ENCODE data around the gene MADCAM1.

Gene MADCAM1

GRCh38 chr19:489418-490196 is 6.7 kb upstream of the MADCAM1 start:
- Histone ChIP-seq H3K36me3 (ENCODE audit: control insufficient read depth, insufficient read depth, low read length) (no peaks in the 10 kb centered on the region), H3K27me3 (replicated peaks; ENCODE audit: control insufficient read depth, insufficient read depth, low read length) (no peaks in the 10 kb centered on the region; the same call in 1 of the 2 replicates), H3K4me3 (replicated peaks; ENCODE audit: low read depth, low read length) (peak overlapping the region; percentile 83)
- no peak for TF ChIP-seq CTCF (IDR thresholded peaks at IDR 0.05; ENCODE audit: insufficient read depth, low read length, poor library complexity, severe bottlenecking)
- DNase-seq (ENCODE audit: extremely low read depth, insufficient read length) = no peak

- no peak overlapping the region for H3K4me3 ChIP-seq (replicated peaks; ENCODE audit: low read depth, low read length)
- H3K27me3 ChIP-seq (replicated peaks; ENCODE audit: control insufficient read depth, insufficient read depth, low read length) = no peaks in the 10 kb centered on the region
- no peak for DNase-seq (ENCODE audit: extremely low read depth, insufficient read length)
Observed at GRCh38 chr19:491146-491741, 5.0 kb upstream of the MADCAM1 start.

GRCh38 chr19:492091-492531 is 4.2 kb upstream of the MADCAM1 start:
- no peak for DNase-seq (ENCODE audit: extremely low read depth, insufficient read length)
- Histone ChIP-seq H3K36me3 (ENCODE audit: control insufficient read depth, insufficient read depth, low read length) (no peaks in the 10 kb centered on the region), H3K4me3 (replicated peaks; ENCODE audit: low read depth, low read length) (no peak overlapping the region), H3K27me3 (replicated peaks; ENCODE audit: control insufficient read depth, insufficient read depth, low read length) (no peaks in the 10 kb centered on the region)
- TF ChIP-seq CTCF (IDR thresholded peaks at IDR 0.05; ENCODE audit: insufficient read depth, low read length, poor library complexity, severe bottlenecking) = no peak

More at GRCh38 chr19:491146-491741, 5.0 kb upstream of the MADCAM1 start:
- no peak for TF ChIP-seq CTCF (IDR thresholded peaks at IDR 0.05; ENCODE audit: insufficient read depth, low read length, poor library complexity, severe bottlenecking)
- H3K36me3 ChIP-seq (ENCODE audit: control insufficient read depth, insufficient read depth, low read length) = no peaks in the 10 kb centered on the region

GRCh38 chr19:493391-494170 is 2.7 kb upstream of the MADCAM1 start:
- TF ChIP-seq CTCF (IDR thresholded peaks at IDR 0.05; ENCODE audit: insufficient read depth, low read length, poor library complexity, severe bottlenecking) = no peak
- H3K27me3 ChIP-seq (replicated peaks; ENCODE audit: control insufficient read depth, insufficient read depth, low read length) = no peaks in the 10 kb centered on the region; the same call in 1 of the 2 replicates
- H3K36me3 ChIP-seq (ENCODE audit: control insufficient read depth, insufficient read depth, low read length) = no peaks in the 10 kb centered on the region
- H3K4me3 ChIP-seq (replicated peaks; ENCODE audit: low read depth, low read length) = no peak overlapping the region
- no peak for DNase-seq (ENCODE audit: extremely low read depth, insufficient read length)

- H3K36me3 ChIP-seq (ENCODE audit: control insufficient read depth, insufficient read depth, low read length) = no peaks in the 10 kb centered on the region
- no peaks in the 10 kb centered on the region; the same call in none of the 2 replicates for H3K27me3 ChIP-seq (replicated peaks; ENCODE audit: control insufficient read depth, insufficient read depth, low read length)
- TF ChIP-seq CTCF (IDR thresholded peaks at IDR 0.05; ENCODE audit: insufficient read depth, low read length, poor library complexity, severe bottlenecking) = no peak
- no peak for DNase-seq (ENCODE audit: extremely low read depth, insufficient read length)
- H3K4me3 ChIP-seq (replicated peaks; ENCODE audit: low read depth, low read length) = no peak overlapping the region
Observed at GRCh38 chr19:494171-495080, 1.9 kb upstream of the MADCAM1 start.
